IMR-90 (cell line): ENCODE measurements around the gene PHETA1. TPM values are rescaled to one million over a fixed set of nuclear protein-coding genes. Genes with fewer than 3 reads are reported as not detected.
A peak's percentile ranks its signal among the peaks of the same experiment; 100 is the strongest.

ENCODE experiments used
- ATAC-seq: fragments of 200-7000 bp; cut with Tn5 transposase; 2 replicates; pipeline ENCODE4 v1.9.1; 2020; ENCODE audit warnings: low read depth, mild to moderate bottlenecking, moderate library complexity
- BruUV-seq: library from RNA; stranded (reverse); fragments of 400-500 nt; replicated peaks from 2 replicates; lab custom pipeline; 2021; lab: Mats Ljungman, UMichigan
- CTCF ChIA-PET: fragments of 300-600 bp; formaldehyde crosslinking; extraction: SDS; loops from one replicate; lab custom pipeline; 2021; ENCODE audit warnings: antibody characterized with exemption; lab: Yijun Ruan, JAX
- POLR2A ChIA-PET: fragments of 300-600 bp; sonication (Branson Sonifier 250); formaldehyde crosslinking; loops from one replicate; lab custom pipeline; 2022; ENCODE audit warnings: antibody characterized with exemption; ENCODE audit not compliant: unreplicated experiment; lab: Charles Lee
- DNase-seq: peaks from one replicate; pipeline ENCODE4 v3.0.0; 2013
- H2AFZ ChIP-seq: replicated peaks from 2 replicates; pipeline ENCODE3; 2013; ENCODE audit warnings: low read length, mild to moderate bottlenecking; ENCODE audit not compliant: poor library complexity
- H2AK5ac ChIP-seq: 2 replicates; pipeline ENCODE4 v1.6.1; 2013; ENCODE audit warnings: low read depth, low read length, inconsistent platforms
- H2AK9ac ChIP-seq: replicated peaks from 2 replicates; pipeline ENCODE3; 2013; ENCODE audit warnings: mild to moderate bottlenecking, low read depth, low read length, moderate library complexity; ENCODE audit not compliant: poor library complexity
- H2BK120ac ChIP-seq: 2 replicates; pipeline ENCODE4 v1.6.1; 2013; ENCODE audit warnings: low read depth, low read length, inconsistent platforms
- H2BK15ac ChIP-seq: 3 replicates; pipeline ENCODE4 v1.6.1; 2013; ENCODE audit warnings: low read depth, low read length, inconsistent platforms
- H2BK20ac ChIP-seq: 2 replicates; pipeline ENCODE4 v1.6.1; 2013; ENCODE audit warnings: low read depth, mild to moderate bottlenecking, inconsistent platforms, low read length, moderate library complexity
- H2BK5ac ChIP-seq: 2 replicates; pipeline ENCODE4 v1.6.1; 2013; ENCODE audit warnings: mild to moderate bottlenecking, low read depth, low read length, inconsistent platforms; ENCODE audit not compliant: poor library complexity, severe bottlenecking
- H3K14ac ChIP-seq: replicated peaks from 2 replicates; pipeline ENCODE4 v1.6.1; 2013; ENCODE audit warnings: low read depth, low read length, inconsistent platforms
- H3K18ac ChIP-seq: 2 replicates; pipeline ENCODE4 v1.6.1; 2013; ENCODE audit warnings: low read depth, low read length, control low read depth
- H3K23ac ChIP-seq: 2 replicates; pipeline ENCODE4 v1.6.1; 2013; ENCODE audit warnings: low read depth, low read length, inconsistent platforms
- H3K27ac ChIP-seq: 2 replicates; pipeline ENCODE4 v1.5.1; 2013; ENCODE audit warnings: mild to moderate bottlenecking, control low read depth, low read length; ENCODE audit not compliant: insufficient read depth
- H3K27me3 ChIP-seq: 2 replicates; pipeline ENCODE4 v1.6.1; 2013; ENCODE audit warnings: low read length; ENCODE audit not compliant: control insufficient read depth, insufficient read depth
- H3K36me3 ChIP-seq: 2 replicates; pipeline ENCODE4 v1.6.1; 2013; ENCODE audit warnings: low read length, mixed read lengths; ENCODE audit not compliant: control insufficient read depth, insufficient read depth
- H3K4ac ChIP-seq: 2 replicates; pipeline ENCODE4 v1.6.1; 2013; ENCODE audit warnings: low read depth, low read length, inconsistent platforms
- H3K4me1 ChIP-seq: 2 replicates; pipeline ENCODE4 v1.6.1; 2013; ENCODE audit warnings: low read length, mixed read lengths; ENCODE audit not compliant: control insufficient read depth, insufficient read depth
- H3K4me2 ChIP-seq: 2 replicates; pipeline ENCODE4 v1.6.1; 2013; ENCODE audit warnings: low read depth, mild to moderate bottlenecking, control low read depth, low read length, moderate library complexity
- H3K4me3 ChIP-seq: 2 replicates; pipeline ENCODE4 v1.5.1; 2013; ENCODE audit warnings: low read depth, mild to moderate bottlenecking, control low read depth, low read length, moderate library complexity; ENCODE audit not compliant: insufficient read depth
- H3K56ac ChIP-seq: 2 replicates; pipeline ENCODE4 v1.6.1; 2013; ENCODE audit warnings: low read length, inconsistent platforms; ENCODE audit not compliant: insufficient read depth; ENCODE audit errors: extremely low read depth
- H3K79me1 ChIP-seq, 2 experiments: 2 replicates each; pipeline ENCODE4 v1.6.1; 2013; ENCODE audit warnings: low read length in 2 of 2, inconsistent platforms in 1 of 2, low read depth in 1 of 2
- H3K9ac ChIP-seq: 2 replicates; pipeline ENCODE4 v1.6.1; 2013; ENCODE audit warnings: low read depth, low read length, control low read depth
- H3K9me1 ChIP-seq: 2 replicates; pipeline ENCODE4 v1.6.1; 2013; ENCODE audit warnings: low read length, inconsistent platforms; ENCODE audit not compliant: insufficient read depth
- H3K9me3 ChIP-seq: 2 replicates; pipeline ENCODE4 v1.6.1; 2013; ENCODE audit warnings: low read length; ENCODE audit not compliant: control insufficient read depth, insufficient read depth
- H4K20me1 ChIP-seq: 2 replicates; pipeline ENCODE4 v1.6.1; 2013; ENCODE audit warnings: low read length, inconsistent platforms; ENCODE audit not compliant: insufficient read depth
- H4K5ac ChIP-seq: 2 replicates; pipeline ENCODE4 v1.6.1; 2013; ENCODE audit warnings: mild to moderate bottlenecking, low read depth, low read length, control low read depth
- H4K8ac ChIP-seq, 2 experiments: 2 replicates each; pipeline ENCODE4 v1.6.1; 2013; ENCODE audit warnings: low read depth in 2 of 2, low read length in 2 of 2, control low read depth in 1 of 2, inconsistent platforms in 1 of 2
- H4K91ac ChIP-seq: 2 replicates; pipeline ENCODE4 v1.6.1; 2013; ENCODE audit warnings: low read depth, low read length, inconsistent platforms; ENCODE audit not compliant: insufficient read depth
- CHD1 ChIP-seq: IDR thresholded peaks from 2 replicates; pipeline ENCODE4 v1.6.1; 2012; ENCODE audit warnings: low read depth, low read length, improper control_type of control experiment
- CTCF ChIP-seq: conservative IDR thresholded peaks from 2 replicates; pipeline ENCODE4 v1.5.1; 2012; ENCODE audit warnings: mild to moderate bottlenecking, low read depth, low read length, improper control_type of control experiment
- ELK1 ChIP-seq: fragments of 150-350 bp; IDR thresholded peaks from 2 replicates; pipeline ENCODE4 v1.6.1; 2016; ENCODE audit warnings: low read depth, mild to moderate bottlenecking, low read length, moderate library complexity, borderline replicate concordance
- FOS ChIP-seq: fragments of 150-350 bp; IDR thresholded peaks from 2 replicates; pipeline ENCODE4 v1.6.1; 2016; ENCODE audit warnings: low read depth, low read length
- MAFK ChIP-seq: IDR thresholded peaks from 2 replicates; pipeline ENCODE4 v1.6.1; 2012; ENCODE audit warnings: low read depth, low read length, improper control_type of control experiment
- MAZ ChIP-seq: IDR thresholded peaks from 2 replicates; pipeline ENCODE4 v1.6.1; 2012; ENCODE audit warnings: low read depth, mild to moderate bottlenecking, low read length, improper control_type of control experiment, moderate library complexity, borderline replicate concordance
- MXI1 ChIP-seq: IDR thresholded peaks from 2 replicates; pipeline ENCODE4 v1.6.1; 2012; ENCODE audit warnings: low read depth, mild to moderate bottlenecking, low read length, moderate library complexity, borderline replicate concordance
- POLR2A ChIP-seq: IDR thresholded peaks from 2 replicates; pipeline ENCODE4 v1.6.1; 2012; ENCODE audit warnings: mild to moderate bottlenecking, low read depth, low read length
- RCOR1 ChIP-seq: IDR thresholded peaks from 2 replicates; pipeline ENCODE4 v1.6.1; 2012; ENCODE audit warnings: mild to moderate bottlenecking, low read length, improper control_type of control experiment; ENCODE audit not compliant: insufficient replicate concordance
- RFX5 ChIP-seq: IDR thresholded peaks from 2 replicates; pipeline ENCODE4 v1.8.0; 2012; ENCODE audit warnings: low read depth, mild to moderate bottlenecking, low read length, moderate library complexity
- SMC3 ChIP-seq: fragments of 150-350 bp; IDR thresholded peaks from 2 replicates; pipeline ENCODE4 v1.6.1; 2016; ENCODE audit warnings: low read depth, mild to moderate bottlenecking, antibody characterized with exemption, low read length, moderate library complexity
- USF2 ChIP-seq: fragments of 150-350 bp; IDR thresholded peaks from 2 replicates; pipeline ENCODE4 v1.6.1; 2017; ENCODE audit warnings: mild to moderate bottlenecking, antibody characterized with exemption, low read length, low read depth
- WGBS, 2 experiments: methylation state at CpG; one replicate each; pipeline versions ENCODE4 v1.1.5 to v1.1.7; 2013; ENCODE audit warnings: missing lambda C conversion rate in 2 of 2; ENCODE audit not compliant: insufficient read length in 1 of 2; ENCODE audit errors: extremely low coverage in 2 of 2; 5-methylcytosine and 5-hydroxymethylcytosine counted together
- dilution Hi-C: fragments of 300-500 bp; cut with HindIII; formaldehyde crosslinking; loops from one replicate; pipeline ENCODE4 v1.14.3; 2018; ENCODE audit warnings: low sequenced_read_pairs; ENCODE audit not compliant: unreplicated experiment
- in situ Hi-C: fragments of 300-500 bp; cut with MboI; formaldehyde crosslinking; loops from 3 replicates; pipeline ENCODE4 v1.14.3; 2019; ENCODE audit warnings: low sequenced_read_pairs, inconsistent platforms, mixed read lengths
- intact Hi-C: fragments of 100-400 bp; cut with micrococcal nuclease; formaldehyde crosslinking; loops from 2 replicates; pipeline ENCODE4 v1.10.0; 2022
- polyA plus RNA-seq, 3 experiments: library from polyadenylated mRNA; depleted of rRNA; stranded (reverse); fragments of >200 nt; gene quantifications; 2 replicates each; pipeline ENCODE4 v1.2.3, GENCODE V29; 2012; ENCODE audit warnings: low replicate concordance in 1 of 3
- total RNA-seq: library from RNA; depleted of rRNA; stranded (reverse); fragments of >200 nt; gene quantifications from 2 replicates; pipeline ENCODE4 v1.2.3, GENCODE V29; 2012

PHETA1 gene
- total and polyA plus RNA-seq, 2 of the 4 experiments (the other 2 are of a cell fraction): 3.2 to 6.6 TPM

- no peak for TF ChIP-seq ELK1
- TF ChIP-seq SMC3: no peak
- no peak for TF ChIP-seq MXI1
These were observed 25.6 kb upstream of the PHETA1 start (continued) for GRCh38 chr12:111394480-111394879.

- dilution Hi-C loops: no loop called here
- H3K4me2 ChIP-seq: no peak overlapping the region
- H2BK5ac ChIP-seq: no peak overlapping the region
- no peaks in the 10 kb centered on the region for H3K79me1 ChIP-seq
- POLR2A ChIA-PET: no interaction called here
- H2BK15ac ChIP-seq: no peak overlapping the region
- no peak overlapping the region for H2AFZ ChIP-seq
- H3K4me1 ChIP-seq: peaks cover 7% of the 10 kb centered on the region
- no peak for ATAC-seq
- peak overlapping the region; percentile 57 for H2AK9ac ChIP-seq
- H3K9ac ChIP-seq: no peak overlapping the region
- H3K23ac ChIP-seq: no peak overlapping the region
- peak overlapping the region; percentile 48; the same call in 1 of the 2 replicates for H2AK5ac ChIP-seq
- H3K9me1 ChIP-seq: no peaks in the 10 kb centered on the region
- no peaks in the 10 kb centered on the region for H3K9me3 ChIP-seq
- in situ Hi-C loops: no loop called here
- H3K4ac ChIP-seq: no peak overlapping the region; the same call in 1 of the 2 replicates
- DNase-seq: peak; percentile 42
- 76% methylated on average over 5 of the region's 8 CpGs; no CpG with 5 or more reads in 1 of the 2 experiments for WGBS, 2 experiments
- H4K91ac ChIP-seq: no peak overlapping the region
- H3K27ac ChIP-seq: no peak overlapping the region
- no peak overlapping the region for H3K56ac ChIP-seq
- no peak overlapping the region for H3K4me3 ChIP-seq
- H2BK20ac ChIP-seq: no peak overlapping the region
- intact Hi-C loops: no loop called here
- H4K20me1 ChIP-seq: no peaks in the 10 kb centered on the region
- no peak overlapping the region for H4K5ac ChIP-seq
- H3K18ac ChIP-seq: no peak overlapping the region
- peaks cover 8% of the 10 kb centered on the region; the same call in 1 of the 2 replicates for H3K27me3 ChIP-seq
- no peaks in the 10 kb centered on the region for H3K36me3 ChIP-seq
- no peak overlapping the region; a peak in 1 of 4 replicates for H4K8ac ChIP-seq
- no peak overlapping the region for H2BK120ac ChIP-seq
- no peak overlapping the region for H3K14ac ChIP-seq
- CTCF ChIA-PET: interaction anchor here (1.2 kb wide), 1 partner anchor 58 kb away, joined by 3 read pairs; no protein-coding TSS in a partner anchor
- no TSS peak for BruUV-seq
- TF ChIP-seq CHD1 (no peak), POLR2A (no peak), USF2 (no peak), SMC3 (no peak), MAFK (no peak), RFX5 (no peak), MAZ (no peak), RCOR1 (no peak), CTCF (no peak), MXI1 (no peak), FOS (no peak)
These were observed 24.9 kb upstream of the PHETA1 start for GRCh38 chr12:111393700-111394300.
